Adrenal gland (tissue), 5 donors: ENCODE data around the gene IL12RB2.

Source experiments
- CTCF ChIP-seq, 6 experiments: fragments of 450-650 bp in 4 of 6; fragments of 200-600 bp in 2 of 6; sonication (generic) in 1 of 6; IDR thresholded peaks; 1 replicate in 5 of 6; 2 replicates in 1 of 6; pipeline versions ENCODE4 v1.5.1 to v1.8.0; 2016 to 2021; ENCODE audit warnings: antibody characterized with exemption in 6 of 6, mild to moderate bottlenecking in 2 of 6, moderate library complexity in 1 of 6
- POLR2A ChIP-seq, 2 donors: fragments of 450-650 bp; IDR thresholded peaks; one replicate each; pipeline ENCODE4 v1.6.1; 2017; ENCODE audit warnings: antibody characterized with exemption in 2 of 2, mild to moderate bottlenecking in 2 of 2, moderate library complexity in 1 of 2
- donor health status: DM: no; HTN: no; CAD: no.

- TF ChIP-seq CTCF (IDR thresholded peaks at IDR 0.05) = no peak
- no peak for TF ChIP-seq POLR2A (IDR thresholded peaks at IDR 0.05)
Observed at GRCh38 chr1:67269061-67269460, 38.6 kb upstream of the IL12RB2 start.
